Mesenchymal stem cell (in vitro differentiated cells and primary cell): ENCODE measurements around the gene STRADB.

Source experiments
- DNase-seq: peaks from one replicate; pipeline ENCODE4 v3.0.0-alpha.2; 2013
- H2AFZ ChIP-seq: one replicate; pipeline ENCODE4 v1.6.1; 2013; ENCODE audit warnings: low read depth, mild to moderate bottlenecking, control low read depth, inconsistent platforms, low read length, moderate library complexity
- H2AK5ac ChIP-seq: 2 replicates; pipeline ENCODE4 v1.6.1; 2013; ENCODE audit warnings: low read length, moderate library complexity, mild to moderate bottlenecking, inconsistent platforms; ENCODE audit not compliant: severe bottlenecking
- H2BK120ac ChIP-seq: one replicate; pipeline ENCODE4 v1.6.1; 2013; ENCODE audit warnings: low read depth, mild to moderate bottlenecking, inconsistent platforms, low read length, moderate library complexity
- H2BK12ac ChIP-seq, 2 experiments: one replicate each; pipeline ENCODE4 v1.6.1; 2013; ENCODE audit warnings: inconsistent platforms in 2 of 2, low read length in 2 of 2, mild to moderate bottlenecking in 2 of 2, moderate library complexity in 2 of 2, control low read depth in 1 of 2
- H2BK15ac ChIP-seq: one replicate; pipeline ENCODE4 v1.6.1; 2013; ENCODE audit warnings: mild to moderate bottlenecking, low read depth, inconsistent platforms; ENCODE audit not compliant: poor library complexity, severe bottlenecking
- H2BK5ac ChIP-seq: 2 replicates; pipeline ENCODE4 v1.6.1; 2013; ENCODE audit warnings: low read depth, mild to moderate bottlenecking, low read length, control low read depth, inconsistent platforms; ENCODE audit not compliant: poor library complexity, severe bottlenecking
- H3K14ac ChIP-seq, 2 experiments: one replicate each; pipeline ENCODE4 v1.6.1; 2013; ENCODE audit warnings: inconsistent platforms in 2 of 2, low read length in 2 of 2, control low read depth in 1 of 2, mild to moderate bottlenecking in 1 of 2, moderate library complexity in 1 of 2
- H3K18ac ChIP-seq, 2 experiments: one replicate each; pipeline ENCODE4 v1.6.1; 2013; ENCODE audit warnings: inconsistent platforms in 2 of 2, low read length in 2 of 2, control low read depth in 1 of 2, low read depth in 1 of 2, mild to moderate bottlenecking in 1 of 2
- H3K23ac ChIP-seq, 2 experiments: one replicate each; pipeline ENCODE4 v1.6.1; 2013; ENCODE audit warnings: inconsistent platforms in 2 of 2, low read length in 2 of 2, mild to moderate bottlenecking in 2 of 2, moderate library complexity in 2 of 2, control low read depth in 1 of 2
- H3K27ac ChIP-seq: 2 replicates; pipeline ENCODE4 v1.5.1; 2013; ENCODE audit warnings: mild to moderate bottlenecking, moderate library complexity, low read length, control low read depth, inconsistent platforms; ENCODE audit not compliant: poor library complexity, severe bottlenecking
- H3K27me3 ChIP-seq, 2 experiments: 2 replicates each; pipeline versions ENCODE4 v1.6.1 to v1.7.0; 2013; ENCODE audit warnings: low read length in 2 of 2, mild to moderate bottlenecking in 2 of 2, moderate library complexity in 2 of 2, control low read depth in 1 of 2, inconsistent platforms in 1 of 2; ENCODE audit not compliant: control insufficient read depth in 1 of 2, insufficient read depth in 1 of 2
- H3K36me3 ChIP-seq, 2 experiments: 2 replicates each; pipeline versions ENCODE4 v1.6.1 to v1.7.0; 2013; ENCODE audit warnings: low read length in 2 of 2, control low read depth in 1 of 2, inconsistent platforms in 1 of 2, low read depth in 1 of 2, mild to moderate bottlenecking in 1 of 2; ENCODE audit not compliant: insufficient read depth in 2 of 2, control insufficient read depth in 1 of 2
- H3K4ac ChIP-seq, 2 experiments: one replicate each; pipeline ENCODE4 v1.6.1; 2013; ENCODE audit warnings: inconsistent platforms in 2 of 2, low read length in 2 of 2, mild to moderate bottlenecking in 2 of 2, moderate library complexity in 2 of 2, control low read depth in 1 of 2, low read depth in 1 of 2
- H3K4me1 ChIP-seq: 2 replicates; pipeline ENCODE4 v1.6.1; 2013; ENCODE audit warnings: low read depth, low read length, control low read depth; ENCODE audit not compliant: control insufficient read depth, insufficient read depth
- H3K4me2 ChIP-seq: 2 replicates; pipeline ENCODE4 v1.6.1; 2013; ENCODE audit warnings: low read length, mild to moderate bottlenecking, inconsistent platforms; ENCODE audit not compliant: poor library complexity, severe bottlenecking
- H3K4me3 ChIP-seq, 2 experiments: 2 replicates each; pipeline versions ENCODE4 v1.5.1 to v1.7.0; 2013; ENCODE audit warnings: low read length in 2 of 2, mild to moderate bottlenecking in 2 of 2, control low read depth in 1 of 2, low read depth in 1 of 2; ENCODE audit not compliant: insufficient read depth in 1 of 2
- H3K79me1 ChIP-seq: replicated peaks from 2 replicates; pipeline ENCODE4 v1.6.1; 2013; ENCODE audit warnings: mild to moderate bottlenecking, control low read depth, low read length, inconsistent platforms; ENCODE audit not compliant: poor library complexity, severe bottlenecking
- H3K9ac ChIP-seq: 2 replicates; pipeline ENCODE4 v1.7.0; 2013; ENCODE audit warnings: mild to moderate bottlenecking, low read length, moderate library complexity
- H3K9me3 ChIP-seq: 2 replicates; pipeline ENCODE4 v1.7.0; 2013; ENCODE audit warnings: mild to moderate bottlenecking, low read length; ENCODE audit not compliant: control insufficient read depth
- H4K8ac ChIP-seq: one replicate; pipeline ENCODE4 v1.6.1; 2013; ENCODE audit warnings: inconsistent platforms, mild to moderate bottlenecking, low read length, moderate library complexity
- H4K91ac ChIP-seq: one replicate; pipeline ENCODE4 v1.6.1; 2013; ENCODE audit warnings: mild to moderate bottlenecking, low read length, inconsistent platforms
- WGBS: methylation state at CpG from one replicate; pipeline ENCODE4 v1.1.7; 2013; ENCODE audit warnings: mixed read lengths; 5-methylcytosine and 5-hydroxymethylcytosine counted together

STRADB gene

GRCh38 chr2:201484805-201485204, 33.3 kb downstream of the STRADB start:
- Histone ChIP-seq H2AFZ (no peak overlapping the region), H4K8ac (no peak overlapping the region), H3K23ac (no peak overlapping the region), H3K27me3 (no peaks in the 10 kb centered on the region), H3K4me1 (no peaks in the 10 kb centered on the region), H3K27ac (no peak overlapping the region), H3K79me1 (no peaks in the 10 kb centered on the region), H3K36me3 (peaks cover 7 to 30% of the 10 kb centered on the region in 2 experiments), H2BK15ac (no peak overlapping the region), H2AK5ac (no peak overlapping the region), H2BK120ac (no peak overlapping the region), H3K4ac (no peak overlapping the region), H3K4me3 (no peak overlapping the region), H4K91ac (no peak overlapping the region), H2BK5ac (no peak overlapping the region), H3K14ac (no peak overlapping the region), H3K9me3 (no peaks in the 10 kb centered on the region), H3K18ac (no peak overlapping the region), H3K4me2 (no peak overlapping the region), H2BK12ac (no peak overlapping the region), H3K9ac (no peak overlapping the region)
- DNase-seq: no peak
- 97% methylated on average over 4 of the region's 4 CpGs for WGBS

- no peak overlapping the region for H3K27ac ChIP-seq
- no peak overlapping the region for H3K4ac ChIP-seq
- H3K4me3 ChIP-seq: no peak overlapping the region
- H3K9me3 ChIP-seq: no peaks in the 10 kb centered on the region
- no peaks in the 10 kb centered on the region for H3K79me1 ChIP-seq
- no peaks in the 10 kb centered on the region for H3K36me3 ChIP-seq
- no peak overlapping the region for H4K8ac ChIP-seq
- H2BK120ac ChIP-seq: no peak overlapping the region
- no peak overlapping the region for H2AFZ ChIP-seq
- no peaks in the 10 kb centered on the region for H3K4me1 ChIP-seq
- no peak overlapping the region for H3K14ac ChIP-seq
- no peak overlapping the region for H3K18ac ChIP-seq
- H2AK5ac ChIP-seq: no peak overlapping the region
- DNase-seq: no peak
- H3K9ac ChIP-seq: no peak overlapping the region
- H3K4me2 ChIP-seq: no peak overlapping the region
- H2BK5ac ChIP-seq: no peak overlapping the region
- H3K27me3 ChIP-seq: no peaks in the 10 kb centered on the region
- WGBS: 100% methylated on average over 3 of the region's 4 CpGs
- no peak overlapping the region for H2BK15ac ChIP-seq
- H3K23ac ChIP-seq: no peak overlapping the region
- H2BK12ac ChIP-seq: no peak overlapping the region
- no peak overlapping the region for H4K91ac ChIP-seq
Observed at GRCh38 chr2:201490291-201490690, 38.8 kb downstream of the STRADB start.

- Histone ChIP-seq H3K9me3 (peaks cover 6% of the 10 kb centered on the region), H2BK5ac (no peak overlapping the region), H3K4me3 (no peak overlapping the region), H3K18ac (no peak overlapping the region), H2AFZ (no peak overlapping the region), H4K8ac (no peak overlapping the region), H3K4me2 (no peak overlapping the region), H2BK12ac (no peak overlapping the region), H3K4me1 (no peaks in the 10 kb centered on the region), H3K14ac (no peak overlapping the region), H3K79me1 (no peaks in the 10 kb centered on the region), H3K27ac (no peak overlapping the region), H3K27me3 (no peaks in the 10 kb centered on the region), H3K9ac (no peak overlapping the region), H4K91ac (no peak overlapping the region), H2AK5ac (no peak overlapping the region), H3K4ac (no peak overlapping the region), H2BK120ac (no peak overlapping the region), H2BK15ac (no peak overlapping the region), H3K36me3 (no peaks in the 10 kb centered on the region), H3K23ac (no peak overlapping the region)
- no CpG with 5 or more reads among the region's 1 CpG for WGBS
- no peak for DNase-seq
Observed at GRCh38 chr2:201496785-201497184, 45.2 kb downstream of the STRADB start.

GRCh38 chr2:201500534-201500933, 49.0 kb downstream of the STRADB start:
- H3K4me3 ChIP-seq: no peak overlapping the region
- no peak overlapping the region for H3K27ac ChIP-seq
- no peaks in the 10 kb centered on the region for H3K4me1 ChIP-seq
- H3K14ac ChIP-seq: no peak overlapping the region
- H2BK5ac ChIP-seq: no peak overlapping the region
- H4K91ac ChIP-seq: no peak overlapping the region
- no peaks in the 10 kb centered on the region for H3K27me3 ChIP-seq
- H2AK5ac ChIP-seq: no peak overlapping the region
- H2BK15ac ChIP-seq: no peak overlapping the region
- H3K36me3 ChIP-seq: no peaks in the 10 kb centered on the region
- H2AFZ ChIP-seq: no peak overlapping the region
- H3K18ac ChIP-seq: no peak overlapping the region
- H3K4ac ChIP-seq: no peak overlapping the region
- WGBS: 100% methylated on average over 1 of the region's 3 CpGs
- peaks cover 34% of the 10 kb centered on the region for H3K9me3 ChIP-seq
- H2BK120ac ChIP-seq: no peak overlapping the region
- no peak overlapping the region for H3K23ac ChIP-seq
- H3K9ac ChIP-seq: no peak overlapping the region
- no peak overlapping the region for H4K8ac ChIP-seq
- DNase-seq: peak; percentile 27
- no peak overlapping the region for H2BK12ac ChIP-seq
- H3K4me2 ChIP-seq: no peak overlapping the region
- H3K79me1 ChIP-seq: no peaks in the 10 kb centered on the region
